NCI-H2196 (cell line): ENCODE data around the gene PCDHGA6.

Source experiments
- DNase-seq: peaks from one replicate; lab custom pipeline; 2025; ENCODE audit not compliant: unreplicated experiment; lab: John Stamatoyannopoulos, UW

PCDHGA6 gene

GRCh38 chr5:141419074-141419880 is 45.6 kb downstream of the PCDHGA6 start:
- DNase-seq = no peak

- DNase-seq = no peak
Observed at GRCh38 chr5:141420855-141421488, 47.3 kb downstream of the PCDHGA6 start, which contains the start of gene PCDHGA11. PCDHGA11 (plus strand) TSS chr5:141421051; CDS start chr5:141421228, 177 bp downstream.

GRCh38 chr5:141421489-141421855 is 47.8 kb downstream of the PCDHGA6 start:
- no peak for DNase-seq

GRCh38 chr5:141422742-141423291 is 49.1 kb downstream of the PCDHGA6 start:
- DNase-seq = no peak

GRCh38 chr5:141427783-141428426 is 54.2 kb downstream of the PCDHGA6 start:
- no peak for DNase-seq
